ENCODE measurements around the gene RASA3.
"Not testable (repeated sequence)": the region's sequence is repeated elsewhere in the genome, so short reads cannot be mapped to it uniquely, and the experiment has no call there.

The RASA3 gene

GRCh38 chr13:114076329-114077090 lies 55.9 kb downstream of the RASA3 start:
- ChIA-PET CTCF (no interaction called here), POLR2A (no interaction called here)
- no peak overlapping the region for H3K4me3 ChIP-seq (ENCODE audit: low read depth, low read length)
- no peak for TF ChIP-seq CTCF (IDR thresholded peaks at IDR 0.05; ENCODE audit: insufficient read depth, low read length, missing control alignments)
- no peak for DNase-seq (ENCODE audit: low read depth, low spot score)

GRCh38 chr13:114075811-114076210 lies 56.6 kb downstream of the RASA3 start:
- POLR2A ChIA-PET; H3K4me3 ChIP-seq (ENCODE audit: low read depth, low read length); CTCF ChIA-PET; DNase-seq (ENCODE audit: low read depth, low spot score): not testable (repeated sequence)

- DNase-seq (ENCODE audit: low read depth, low spot score), result no peak
- CTCF ChIA-PET, result no interaction called here
- TF ChIP-seq CTCF (IDR thresholded peaks at IDR 0.05; ENCODE audit: insufficient read depth, low read length, missing control alignments), result no peak
- POLR2A ChIA-PET, result no interaction called here
- no peak overlapping the region for H3K4me3 ChIP-seq (ENCODE audit: low read depth, low read length)
These were observed 57.6 kb downstream of the RASA3 start for GRCh38 chr13:114074671-114075315.

- CTCF ChIA-PET, result no interaction called here
- DNase-seq (ENCODE audit: low read depth, low spot score), result no peak
- H3K4me3 ChIP-seq (ENCODE audit: low read depth, low read length), result no peak overlapping the region
- no peak for TF ChIP-seq CTCF (IDR thresholded peaks at IDR 0.05; ENCODE audit: insufficient read depth, low read length, missing control alignments)
- POLR2A ChIA-PET, result no interaction called here
These were observed 58.4 kb downstream of the RASA3 start for GRCh38 chr13:114073881-114074612.

- no peak for DNase-seq (ENCODE audit: low read depth, low spot score)
- H3K4me3 ChIP-seq (ENCODE audit: low read depth, low read length), result no peak overlapping the region
- ChIA-PET CTCF (no interaction called here), POLR2A (no interaction called here)
- no peak for TF ChIP-seq CTCF (IDR thresholded peaks at IDR 0.05; ENCODE audit: insufficient read depth, low read length, missing control alignments)
These were observed 60.0 kb downstream of the RASA3 start for GRCh38 chr13:114072421-114072820.

GRCh38 chr13:114071991-114072390 lies 60.4 kb downstream of the RASA3 start:
- no peak for DNase-seq (ENCODE audit: low read depth, low spot score)
- no peak for TF ChIP-seq CTCF (IDR thresholded peaks at IDR 0.05; ENCODE audit: insufficient read depth, low read length, missing control alignments)
- H3K4me3 ChIP-seq (ENCODE audit: low read depth, low read length), result no peak overlapping the region
- CTCF ChIA-PET, result no interaction called here
- POLR2A ChIA-PET, result no interaction called here

Measured in AG04449 (cell line).